Thyroid gland (tissue), 4 donors: ENCODE results near the gene OLA1.

Source experiments
- CTCF ChIP-seq, 6 experiments: fragments of 200-600 bp in 3 of 6; fragments of 450-650 bp in 3 of 6; sonication (generic) in 3 of 6; IDR thresholded peaks; one replicate each; pipeline ENCODE4 v1.5.1; 2016 to 2019; ENCODE audit warnings: antibody characterized with exemption in 6 of 6, mild to moderate bottlenecking in 2 of 6, inconsistent platforms in 1 of 6, moderate library complexity in 1 of 6
- POLR2A ChIP-seq, 2 donors: fragments of 450-650 bp; IDR thresholded peaks; one replicate each; pipeline ENCODE4 v1.6.1; 2017; ENCODE audit warnings: antibody characterized with exemption in 2 of 2, mild to moderate bottlenecking in 2 of 2, moderate library complexity in 1 of 2

GRCh38 chr2:174038462-174038861 lies 209.9 kb downstream of the OLA1 start:
- TF ChIP-seq CTCF (IDR thresholded peaks at IDR 0.05) (no peak), POLR2A (IDR thresholded peaks at IDR 0.05) (no peak)
